Muscle layer of colon (tissue), 2 donors: Measurements from ENCODE around the gene LOC101059915.
"Not testable (repeated sequence)": the region's sequence is repeated elsewhere in the genome, so short reads cannot be mapped to it uniquely, and the experiment has no call there.

Source experiments
- H3K27ac ChIP-seq: one replicate; pipeline ENCODE4 v1.7.0; 2013; ENCODE audit warnings: low read depth, mild to moderate bottlenecking, low read length, moderate library complexity
- H3K27me3 ChIP-seq, 2 donors: one replicate each; pipeline ENCODE4 v1.7.0; 2013; ENCODE audit warnings: low read length in 2 of 2, mild to moderate bottlenecking in 2 of 2; ENCODE audit not compliant: insufficient read depth in 2 of 2, control insufficient read depth in 1 of 2
- H3K36me3 ChIP-seq: one replicate; pipeline ENCODE4 v1.7.0; 2013; ENCODE audit warnings: mild to moderate bottlenecking, low read length; ENCODE audit not compliant: insufficient read depth
- H3K4me1 ChIP-seq: one replicate; pipeline ENCODE4 v1.7.0; 2013; ENCODE audit warnings: mild to moderate bottlenecking, low read length; ENCODE audit not compliant: insufficient read depth
- H3K4me3 ChIP-seq, 2 donors: one replicate each; pipeline ENCODE4 v1.7.0; 2013; ENCODE audit warnings: low read length in 2 of 2, low read depth in 1 of 2, mild to moderate bottlenecking in 1 of 2, moderate library complexity in 1 of 2
- H3K9ac ChIP-seq: one replicate; pipeline ENCODE4 v1.7.0; 2013; ENCODE audit warnings: low read length
- H3K9me3 ChIP-seq: one replicate; pipeline ENCODE4 v1.7.0; 2013; ENCODE audit warnings: mild to moderate bottlenecking, low read length
- donor health status: abdominal sarcoma.
- donor health status: Adenocarcinoma of cecum.

The LOC101059915 gene

DNA sequence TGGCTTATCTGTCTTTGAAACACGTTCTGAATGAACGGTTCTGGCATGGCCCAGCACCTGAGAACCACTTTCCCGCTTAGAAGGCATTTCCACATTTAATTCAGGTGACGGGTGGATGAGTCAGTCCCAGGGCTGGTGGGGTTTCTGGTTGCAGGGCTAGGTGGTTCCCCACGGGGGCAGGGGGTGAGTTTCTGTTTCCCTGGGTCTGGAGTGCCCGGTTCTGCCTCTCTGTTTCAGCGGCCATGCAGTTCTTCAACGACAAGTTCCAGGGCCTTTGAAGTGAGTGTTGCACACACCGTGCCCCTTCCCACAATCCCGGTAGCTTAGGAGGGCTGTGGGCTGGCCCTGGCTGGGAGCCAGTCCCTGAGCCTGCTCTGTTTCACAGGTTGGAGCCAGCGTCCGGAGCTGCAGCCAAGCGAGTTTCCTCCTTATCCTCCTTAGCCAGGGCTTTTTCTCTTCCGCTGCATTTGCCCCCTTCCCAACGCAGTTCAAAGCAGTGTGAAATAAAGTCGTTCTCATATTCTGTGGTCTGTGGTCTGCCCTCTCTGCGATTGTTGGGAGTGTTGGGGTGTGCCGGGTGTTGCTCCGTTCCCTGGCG lies 53.0 kb downstream of the LOC101059915 start:
- not testable (repeated sequence) for H3K27me3 ChIP-seq, H3K9ac ChIP-seq, H3K9me3 ChIP-seq, H3K4me3 ChIP-seq, H3K4me1 ChIP-seq, H3K36me3 ChIP-seq, H3K27ac ChIP-seq
